Stimulated activated CD4-positive, alpha-beta T cell treated with anti-CD3 and anti-CD28 coated beads, Interleukin-1b, Interleukin-23, amount 100 ng/mL, for 1 hour (primary cell): ENCODE data around the gene DNAJC2.
A peak's percentile ranks its signal among the peaks of the same experiment; 100 is the strongest.

Experiments
- DNase-seq, 2 donors: peaks; one replicate each; pipeline ENCODE4 v3.0.0-alpha.2; 2020; ENCODE audit warnings: low read depth in 2 of 2

DNAJC2 gene

GRCh38 chr7:103344453-103345149 is at the start of gene DNAJC2:
TSS of gene DNAJC2 (minus strand) at chr7:103344767. CDS start at chr7:103344622, 145 bp downstream.
- peak; percentile 63 to 64 for DNase-seq

- no peak for DNase-seq
Measured at GRCh38 chr7:103391976-103392375, 47.4 kb upstream of the DNAJC2 start.

GRCh38 chr7:103391150-103391549 is 46.6 kb upstream of the DNAJC2 start:
- DNase-seq = no peak

- DNase-seq = no peak
Measured at GRCh38 chr7:103389263-103389662, 44.7 kb upstream of the DNAJC2 start.

GRCh38 chr7:103388469-103389140 is 44.0 kb upstream of the DNAJC2 start:
- no peak for DNase-seq

- no peak for DNase-seq
Measured at GRCh38 chr7:103387242-103387641, 42.7 kb upstream of the DNAJC2 start.

- DNase-seq = no peak
Measured at GRCh38 chr7:103382032-103382402, 37.5 kb upstream of the DNAJC2 start.

- DNase-seq = no peak
Measured at GRCh38 chr7:103381280-103382031, 36.9 kb upstream of the DNAJC2 start.

- DNase-seq = no peak
Measured at GRCh38 chr7:103380395-103381191, 36.0 kb upstream of the DNAJC2 start.

GRCh38 chr7:103379270-103379975 is 34.9 kb upstream of the DNAJC2 start:
- DNase-seq = no peak

- DNase-seq = no peak
Measured at GRCh38 chr7:103373866-103374643, 29.5 kb upstream of the DNAJC2 start.

- no peak for DNase-seq
Measured at GRCh38 chr7:103369432-103369831, 24.9 kb upstream of the DNAJC2 start.

- DNase-seq = no peak
Measured at GRCh38 chr7:103349805-103350204, 5.2 kb upstream of the DNAJC2 start.

- DNase-seq = no peak
Measured at GRCh38 chr7:103348959-103349358, 4.4 kb upstream of the DNAJC2 start.

GRCh38 chr7:103348452-103348851 is 3.9 kb upstream of the DNAJC2 start:
- no peak for DNase-seq

GRCh38 chr7:103347507-103348267 is 3.1 kb upstream of the DNAJC2 start, which contains the start of gene PSMC2:
TSS of gene PSMC2 (plus strand) at chr7:103347643. CDS start at chr7:103347712, 69 bp downstream.
- peak; percentile 59 to 68 for DNase-seq

GRCh38 chr7:103346396-103346795 is 1.8 kb upstream of the DNAJC2 start:
- no peak for DNase-seq

GRCh38 chr7:103343758-103344452 is 662 bp downstream of the DNAJC2 start:
- DNase-seq = no peak

GRCh38 chr7:103343332-103343731 is 1.2 kb downstream of the DNAJC2 start:
- no peak for DNase-seq
